Astrocyte of the cerebellum (primary cell): Measurements from ENCODE around the gene IL34.
A peak's percentile ranks its signal among the peaks of the same experiment; 100 is the strongest.
"Not testable (repeated sequence)": the region's sequence is repeated elsewhere in the genome, so short reads cannot be mapped to it uniquely, and the experiment has no call there.

Experiments
- DNase-seq: peaks from one replicate; pipeline ENCODE4 v3.0.0-alpha.2; 2011; ENCODE audit warnings: low read depth
- H3K4me3 ChIP-seq: 2 replicates; pipeline ENCODE4 v1.5.1; 2011; ENCODE audit warnings: mild to moderate bottlenecking, low read depth, low read length, moderate library complexity
- in situ Hi-C: cut with HindIII; loops from 2 replicates; pipeline ENCODE4 v1.10.0; 2017; ENCODE audit warnings: low sequenced_read_pairs
- TF ChIP-seq, protein P1 (sequence below): IDR thresholded peaks from 2 replicates; pipeline ENCODE4 v1.5.1; 2012; ENCODE audit warnings: low read length, low read depth, moderate library complexity, mild to moderate bottlenecking; ENCODE audit errors: missing control alignments

The IL34 gene

DNA sequence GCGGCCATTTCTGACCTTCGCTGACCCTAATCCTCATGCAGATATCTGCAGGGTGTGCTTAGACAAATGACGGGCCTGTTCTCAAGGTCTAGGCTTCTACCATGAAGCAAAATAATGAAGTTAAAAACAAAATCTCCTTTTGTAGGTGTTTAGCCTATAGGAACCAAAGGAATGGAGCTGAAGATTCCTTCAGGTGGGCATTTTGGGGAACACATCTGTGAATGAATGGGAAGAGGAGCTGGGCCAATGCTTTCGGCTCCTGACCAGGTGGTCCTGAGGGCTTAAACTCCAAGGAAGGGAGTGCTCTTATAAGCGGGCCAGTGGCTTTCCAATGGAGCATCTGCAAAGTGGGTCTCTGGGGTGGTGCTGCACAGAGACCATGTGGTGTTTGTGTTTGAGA, 14.1 kb upstream of the IL34 start:
- DNase-seq = no peak
- TF ChIP-seq, protein P1, sequence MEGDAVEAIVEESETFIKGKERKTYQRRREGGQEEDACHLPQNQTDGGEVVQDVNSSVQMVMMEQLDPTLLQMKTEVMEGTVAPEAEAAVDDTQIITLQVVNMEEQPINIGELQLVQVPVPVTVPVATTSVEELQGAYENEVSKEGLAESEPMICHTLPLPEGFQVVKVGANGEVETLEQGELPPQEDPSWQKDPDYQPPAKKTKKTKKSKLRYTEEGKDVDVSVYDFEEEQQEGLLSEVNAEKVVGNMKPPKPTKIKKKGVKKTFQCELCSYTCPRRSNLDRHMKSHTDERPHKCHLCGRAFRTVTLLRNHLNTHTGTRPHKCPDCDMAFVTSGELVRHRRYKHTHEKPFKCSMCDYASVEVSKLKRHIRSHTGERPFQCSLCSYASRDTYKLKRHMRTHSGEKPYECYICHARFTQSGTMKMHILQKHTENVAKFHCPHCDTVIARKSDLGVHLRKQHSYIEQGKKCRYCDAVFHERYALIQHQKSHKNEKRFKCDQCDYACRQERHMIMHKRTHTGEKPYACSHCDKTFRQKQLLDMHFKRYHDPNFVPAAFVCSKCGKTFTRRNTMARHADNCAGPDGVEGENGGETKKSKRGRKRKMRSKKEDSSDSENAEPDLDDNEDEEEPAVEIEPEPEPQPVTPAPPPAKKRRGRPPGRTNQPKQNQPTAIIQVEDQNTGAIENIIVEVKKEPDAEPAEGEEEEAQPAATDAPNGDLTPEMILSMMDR = no peak
- in situ Hi-C loops = no loop called here
- H3K4me3 ChIP-seq = no peak overlapping the region

DNA sequence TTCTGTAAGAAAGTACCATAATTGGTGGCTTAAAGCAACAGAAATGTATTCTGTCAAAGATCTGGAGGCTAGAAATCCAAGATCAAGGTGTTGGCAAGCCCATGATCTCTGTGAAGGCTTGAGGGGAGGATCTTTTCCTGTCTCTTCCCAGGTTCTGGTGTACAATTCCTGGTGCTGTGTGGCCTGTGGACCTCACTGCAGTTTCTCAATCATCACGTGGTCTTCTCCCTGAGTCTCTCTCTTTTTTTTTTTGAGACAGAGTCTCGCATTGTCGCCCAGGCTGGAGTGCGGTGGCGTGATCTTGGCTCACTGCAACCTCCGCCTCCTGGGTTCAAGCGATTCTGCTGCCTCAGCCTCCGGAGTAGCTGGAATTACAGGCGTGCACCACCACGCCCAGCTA, 12.7 kb upstream of the IL34 start:
- H3K4me3 ChIP-seq, DNase-seq, in situ Hi-C loops: not testable (repeated sequence)

DNA sequence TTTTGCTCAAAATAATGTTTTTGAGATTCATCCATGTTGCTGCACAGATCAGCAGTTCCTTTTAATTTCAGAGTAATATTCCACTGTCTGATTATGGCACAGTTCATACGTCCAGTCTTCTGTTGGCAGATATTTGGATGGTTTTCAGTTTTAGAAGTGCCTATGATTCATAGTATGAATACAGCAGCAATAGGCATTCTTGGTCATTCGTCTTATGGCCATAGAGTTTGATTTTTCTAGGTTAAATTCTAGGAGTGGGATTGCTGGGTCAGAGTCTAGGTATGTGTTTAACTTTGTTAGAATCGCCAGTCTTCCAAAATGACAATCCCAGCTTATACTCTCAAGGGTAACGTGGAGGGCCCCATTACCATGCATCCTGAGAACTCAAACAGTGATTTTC, 11.5 kb upstream of the IL34 start:
- TF ChIP-seq, protein P1 = no peak
- in situ Hi-C loops = no loop called here
- H3K4me3 ChIP-seq = no peak overlapping the region
- DNase-seq = no peak

DNA sequence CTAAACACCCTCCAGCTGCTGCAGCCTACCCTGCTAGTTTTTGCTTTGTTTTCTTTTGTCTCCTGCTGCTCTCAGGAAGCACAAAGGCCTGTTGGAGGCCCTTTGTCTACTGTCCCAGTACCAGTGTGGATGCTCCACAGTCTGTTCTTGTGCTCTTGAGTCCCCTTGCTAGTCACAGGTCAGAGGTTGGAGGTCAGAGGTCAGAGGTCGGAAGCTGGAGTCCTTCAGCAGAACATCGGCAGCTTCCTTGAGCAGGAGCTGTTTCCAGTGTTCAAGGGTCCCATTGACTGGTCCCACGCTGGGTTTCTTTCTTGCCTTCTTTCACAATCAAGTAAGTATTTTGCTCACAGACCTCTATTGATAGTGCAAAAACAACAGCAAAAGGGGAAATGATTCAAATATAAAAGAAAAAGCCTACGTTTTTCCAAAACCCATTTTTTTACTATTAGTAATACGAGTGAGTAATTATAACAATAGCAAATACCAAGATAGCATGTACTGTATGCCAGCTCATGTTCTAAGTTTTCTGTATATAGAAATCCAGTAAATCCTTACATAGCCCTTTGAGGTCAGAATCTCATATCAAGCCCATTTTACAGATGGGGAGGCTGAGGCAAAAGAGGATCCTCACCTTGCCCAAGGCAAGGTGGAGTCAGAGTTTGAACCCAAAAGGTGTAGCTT, 10.9 kb upstream of the IL34 start:
- DNase-seq = peak; percentile 22
- in situ Hi-C loops = no loop called here
- TF ChIP-seq, protein P1 = no peak
- no peak overlapping the region for H3K4me3 ChIP-seq

DNA sequence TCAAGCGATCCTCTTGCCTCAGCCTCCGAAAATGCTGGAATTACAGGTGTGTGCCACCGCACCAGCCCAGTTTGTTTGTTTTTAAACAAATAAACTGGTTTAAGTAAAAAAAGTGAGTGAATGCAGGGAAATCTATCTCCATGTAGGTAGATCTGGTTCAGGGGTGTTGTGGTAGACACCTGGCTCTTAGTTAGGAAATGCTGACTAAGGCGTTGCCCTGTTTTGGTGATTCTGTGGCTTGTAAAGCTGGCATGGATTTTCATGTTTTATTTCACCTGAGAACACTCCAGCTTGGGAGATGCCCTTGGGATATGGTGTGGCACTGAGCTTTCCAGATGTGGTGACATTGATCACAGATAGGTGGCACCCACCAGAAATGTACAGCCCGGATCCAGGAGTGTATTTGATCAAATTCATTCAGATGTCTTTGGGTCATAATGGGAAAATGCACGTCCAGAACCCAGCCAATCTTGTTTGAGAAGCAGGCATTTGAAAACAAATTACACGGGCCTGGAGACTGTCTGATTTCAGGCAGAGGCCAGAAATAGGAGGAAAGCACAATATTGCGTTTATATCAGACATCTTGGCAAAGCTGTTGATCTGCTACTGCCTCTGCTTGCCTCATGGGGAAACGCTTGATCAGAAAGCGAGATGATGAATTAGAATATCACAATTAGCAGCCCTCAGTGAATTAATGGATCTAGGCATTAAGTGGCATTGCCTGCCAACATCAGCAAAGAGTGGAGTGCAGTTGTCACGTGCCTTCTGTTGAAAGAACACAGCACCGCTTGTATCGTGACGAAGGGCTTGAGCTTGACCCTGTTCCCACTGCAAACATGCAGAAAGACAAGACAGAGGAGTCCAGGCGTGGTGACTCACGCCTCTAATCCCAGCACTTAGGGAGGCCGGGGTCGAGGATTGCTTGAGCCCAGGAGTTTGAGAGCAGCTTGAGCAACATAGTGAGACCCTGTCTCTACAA, 7.3 kb upstream of the IL34 start:
- in situ Hi-C loops = no loop called here
- no peak for DNase-seq
- TF ChIP-seq, protein P1 = no peak
- no peak overlapping the region for H3K4me3 ChIP-seq

DNA sequence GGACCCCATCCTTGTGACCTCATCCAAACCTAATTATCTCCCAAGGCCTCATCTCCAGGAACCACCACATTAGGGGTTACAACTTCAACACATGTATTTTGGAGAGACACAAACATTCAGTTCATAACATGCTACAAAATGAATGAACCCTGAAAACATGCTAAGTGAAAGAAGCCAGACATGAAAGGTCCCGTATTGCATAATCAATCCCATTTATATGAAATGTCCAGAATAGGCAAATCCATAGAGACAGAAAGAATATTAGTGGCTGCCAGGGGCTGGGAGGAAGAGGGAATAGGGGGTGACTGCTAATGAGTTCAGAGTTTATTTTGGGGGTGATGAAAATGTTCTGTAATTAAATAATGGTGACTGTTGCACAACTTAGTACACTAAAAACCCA, 3.7 kb upstream of the IL34 start:
- DNase-seq = no peak
- TF ChIP-seq, protein P1 = no peak
- in situ Hi-C loops = no loop called here

DNA sequence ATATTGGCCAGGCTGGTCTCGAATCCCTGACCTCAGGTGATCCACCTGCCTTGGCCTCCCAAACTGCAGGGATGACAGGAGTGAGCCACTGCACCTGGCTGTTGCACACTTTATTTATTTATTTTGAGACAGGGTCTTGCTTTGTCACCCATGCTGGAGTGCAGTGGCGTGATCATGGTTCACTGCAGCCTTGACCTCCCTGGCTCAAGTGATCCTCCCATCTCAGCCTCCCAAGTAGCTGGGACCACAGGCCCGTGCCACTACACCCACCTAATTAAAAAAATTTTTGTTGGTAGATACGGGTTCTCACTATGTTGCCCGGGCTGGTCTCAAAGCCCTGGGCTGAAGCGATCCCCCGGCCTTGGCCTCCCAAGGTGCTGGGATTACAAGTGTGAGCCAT, 3.1 kb upstream of the IL34 start:
- in situ Hi-C loops, DNase-seq: not testable (repeated sequence)

More for the DNA sequence above, 3.7 kb upstream of the IL34 start:
- no peak overlapping the region for H3K4me3 ChIP-seq

More for the DNA sequence above, 3.1 kb upstream of the IL34 start:
- H3K4me3 ChIP-seq = not testable (repeated sequence)
